ENCODE data around the gene SLC39A9.

- no peak for TF ChIP-seq EZH2phosphoT487 (IDR thresholded peaks at IDR 0.05; ENCODE audit: insufficient read depth, low read depth)
- TF ChIP-seq EZH2 (IDR thresholded peaks at IDR 0.05; ENCODE audit: insufficient read depth, poor library complexity, severe bottlenecking) = no peak
Measured at GRCh38 chr14:69499436-69499835, 100.9 kb downstream of the SLC39A9 start.
